ENCODE measurements around the gene PCNP.
A peak's percentile ranks its signal among the peaks of the same experiment; 100 is the strongest.
"Not testable (repeated sequence)": the region's sequence is repeated elsewhere in the genome, so short reads cannot be mapped to it uniquely, and the experiment has no call there.

The PCNP gene

DNA sequence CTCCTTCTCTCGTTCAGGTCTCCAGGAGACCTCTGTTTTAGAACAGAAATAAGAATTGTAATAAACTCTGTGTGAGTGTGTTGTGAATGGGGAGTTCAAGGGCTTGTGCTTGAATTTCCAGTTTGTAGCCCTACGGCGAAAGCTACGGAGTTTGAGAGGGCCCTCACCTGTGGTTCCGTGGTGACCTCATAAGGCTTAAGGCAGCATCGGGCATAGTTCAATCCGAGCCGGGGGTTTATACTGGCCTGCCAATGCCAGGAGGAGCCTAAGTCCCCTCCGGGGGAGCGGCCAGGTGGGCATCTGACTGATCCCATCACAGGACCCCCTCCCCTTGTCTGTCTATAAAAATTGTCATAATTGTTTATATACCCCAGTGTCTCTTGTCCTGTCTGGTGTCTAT lies 59.2 kb downstream of the PCNP start:
- DNase-seq (ENCODE audit: low read depth in 3 of 3) = no peak

DNA sequence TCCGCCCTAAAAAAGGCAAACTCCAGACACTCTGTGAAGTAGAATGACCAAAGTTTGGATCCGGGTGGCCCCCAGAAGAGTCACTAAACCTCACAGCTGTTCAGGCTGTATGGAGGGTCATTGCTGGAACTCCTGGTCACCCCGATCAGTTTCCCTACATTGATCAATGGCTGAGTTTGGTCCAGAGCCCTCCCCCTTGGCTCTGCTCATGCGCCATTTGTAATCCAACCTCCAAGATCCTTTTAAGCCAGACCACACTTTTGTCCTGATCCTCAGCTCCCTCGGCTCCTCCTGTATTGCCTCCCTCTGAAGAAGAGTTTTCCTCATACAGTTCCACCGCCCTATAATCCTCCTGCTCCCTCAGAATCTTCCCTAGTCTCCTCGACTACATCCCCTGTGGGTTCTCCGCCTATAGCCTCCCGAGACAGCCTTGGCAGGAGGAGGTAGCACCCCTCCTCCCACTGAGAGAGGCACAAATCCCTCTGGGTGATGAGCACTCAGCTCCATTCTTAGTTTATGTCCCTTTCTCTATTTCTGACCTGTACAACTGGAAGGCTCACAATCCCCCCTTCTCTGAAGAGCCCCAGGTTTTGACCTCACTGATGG lies 60.7 kb downstream of the PCNP start:
- DNase-seq (ENCODE audit: low read depth in 3 of 3) = no peak

- DNase-seq (ENCODE audit: low read depth in 3 of 3) = no peak
Measured at GRCh38 chr3:101635345-101635744, 61.4 kb downstream of the PCNP start.

GRCh38 chr3:101635954-101636798 lies 62.2 kb downstream of the PCNP start:
- DNase-seq (ENCODE audit: low read depth in 3 of 3) = peak; percentile 42 to 69 (median 47)

- no peak for DNase-seq (ENCODE audit: low read depth in 3 of 3)
Measured at GRCh38 chr3:101637451-101637850, 63.5 kb downstream of the PCNP start.

GRCh38 chr3:101638261-101638745 lies 64.3 kb downstream of the PCNP start:
- DNase-seq (ENCODE audit: low read depth in 3 of 3) = no peak

GRCh38 chr3:101639280-101639963 lies 65.4 kb downstream of the PCNP start:
- DNase-seq (ENCODE audit: low read depth in 3 of 3) = no peak

- DNase-seq (ENCODE audit: low read depth in 3 of 3) = no peak
Measured at GRCh38 chr3:101640256-101640655, 66.3 kb downstream of the PCNP start.

- not testable (repeated sequence) for DNase-seq (ENCODE audit: low read depth in 3 of 3)
Measured at GRCh38 chr3:101641397-101642115, 67.6 kb downstream of the PCNP start.

GRCh38 chr3:101642441-101642840 lies 68.5 kb downstream of the PCNP start:
- no peak for DNase-seq (ENCODE audit: low read depth in 3 of 3)

DNA sequence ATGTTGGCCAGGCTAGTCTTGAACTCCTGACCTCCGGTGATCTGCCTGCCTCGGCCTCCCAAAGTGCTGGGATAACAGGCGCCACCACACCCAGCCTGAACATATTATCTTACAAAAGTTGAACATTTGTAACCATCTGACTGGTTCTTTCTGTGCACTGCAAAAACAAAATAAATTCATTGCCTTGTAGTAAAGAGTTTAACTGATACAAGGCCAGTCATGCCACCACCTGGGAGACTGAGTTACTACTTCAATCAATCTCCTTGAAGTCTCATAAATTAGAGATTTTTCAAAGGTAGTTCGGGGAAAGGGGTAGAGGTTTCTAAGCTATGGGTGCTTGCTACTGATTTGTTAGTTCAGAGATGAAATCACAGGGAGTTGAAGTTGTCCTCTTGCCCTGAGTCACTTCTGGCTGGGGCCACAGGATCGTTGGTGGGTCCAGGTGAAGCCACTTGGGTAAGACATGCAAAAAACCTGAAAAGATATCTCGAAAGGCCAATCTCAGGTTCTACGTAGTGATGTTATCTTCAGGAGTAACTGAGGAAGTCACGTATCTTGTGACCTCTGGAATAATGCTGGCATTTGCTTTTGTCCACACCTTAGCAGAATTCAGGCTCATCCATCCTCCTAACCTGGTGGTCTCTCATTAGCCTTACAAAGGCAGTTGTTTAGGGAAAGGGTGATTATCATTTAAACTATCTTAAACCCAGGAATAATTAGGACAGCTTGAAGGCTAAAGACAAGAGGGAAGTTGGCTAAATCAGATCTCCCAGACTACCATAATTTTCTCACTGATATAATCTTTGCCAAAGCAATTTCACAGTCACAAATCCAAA lies 69.2 kb downstream of the PCNP start:
- no peak for DNase-seq (ENCODE audit: low read depth in 3 of 3)
